CD14-positive monocyte (primary cell): ENCODE measurements around the gene DCTN1. TPM values are rescaled to one million over a fixed set of nuclear protein-coding genes. Genes with fewer than 3 reads are reported as not detected.

Source experiments
- DNase-seq, 3 donors: peaks; one replicate each; pipeline ENCODE4 v3.0.0-alpha.2; 2011 to 2022
- H2AFZ ChIP-seq: 2 replicates; pipeline ENCODE4 v1.6.0; 2012; ENCODE audit warnings: mild to moderate bottlenecking, low read depth, low read length, inconsistent platforms; ENCODE audit not compliant: insufficient read depth, poor library complexity, severe bottlenecking
- H3K27ac ChIP-seq, 2 donors: 1 replicate in 1 of 2; 2 replicates in 1 of 2; pipeline ENCODE4 v1.5.1; 2012 to 2013; ENCODE audit warnings: low read length in 2 of 2, control low read depth in 1 of 2, inconsistent platforms in 1 of 2, low read depth in 1 of 2, mild to moderate bottlenecking in 1 of 2
- H3K27me3 ChIP-seq, 2 donors: one replicate each; pipeline versions ENCODE4 v1.6.0 to v1.6.1; 2011 to 2013; ENCODE audit warnings: low read length in 2 of 2; ENCODE audit not compliant: control insufficient read depth in 2 of 2, insufficient read depth in 2 of 2
- H3K36me3 ChIP-seq, 2 donors: replicated peaks in 1 of 2; 1 replicate in 1 of 2; 2 replicates in 1 of 2; pipeline versions ENCODE4 v1.5.1 to v1.6.1; 2012 to 2013; ENCODE audit warnings: low read length in 2 of 2, control low read depth in 1 of 2, inconsistent platforms in 1 of 2, mild to moderate bottlenecking in 1 of 2; ENCODE audit not compliant: insufficient read depth in 2 of 2, control insufficient read depth in 1 of 2
- H3K4me1 ChIP-seq, 2 donors: 1 replicate in 1 of 2; 2 replicates in 1 of 2; pipeline versions ENCODE4 v1.5.1 to v1.6.1; 2012 to 2013; ENCODE audit warnings: low read length in 2 of 2, control low read depth in 1 of 2, inconsistent platforms in 1 of 2, mild to moderate bottlenecking in 1 of 2, moderate library complexity in 1 of 2; ENCODE audit not compliant: insufficient read depth in 2 of 2, control insufficient read depth in 1 of 2
- H3K4me2 ChIP-seq: replicated peaks from 2 replicates; pipeline ENCODE3; 2012; ENCODE audit warnings: low read length, moderate library complexity, mild to moderate bottlenecking; ENCODE audit not compliant: poor library complexity, severe bottlenecking; ENCODE audit errors: extremely low read depth
- H3K4me3 ChIP-seq, 3 experiments: fragments of 200-600 bp in 1 of 3; sonication (generic) in 1 of 3; replicated peaks in 1 of 3; 1 replicate in 2 of 3; 2 replicates in 1 of 3; pipeline ENCODE4 v1.5.1; 2011 to 2013; ENCODE audit warnings: low read length in 3 of 3, mild to moderate bottlenecking in 3 of 3, control low read depth in 2 of 3, low read depth in 2 of 3, inconsistent platforms in 1 of 3, moderate library complexity in 1 of 3
- H3K79me2 ChIP-seq: 2 replicates; pipeline ENCODE4 v1.6.0; 2012; ENCODE audit warnings: mild to moderate bottlenecking, control low read depth, inconsistent platforms, low read length, moderate library complexity; ENCODE audit not compliant: insufficient read depth
- H3K9ac ChIP-seq: 2 replicates; pipeline ENCODE4 v1.6.0; 2017; ENCODE audit warnings: low read length, mild to moderate bottlenecking; ENCODE audit not compliant: insufficient read depth, poor library complexity, severe bottlenecking
- H3K9me3 ChIP-seq, 2 donors: replicated peaks in 1 of 2; 1 replicate in 1 of 2; 2 replicates in 1 of 2; pipeline versions ENCODE4 v1.5.1 to v1.6.1; 2012 to 2013; ENCODE audit warnings: low read length in 2 of 2, control low read depth in 1 of 2; ENCODE audit not compliant: control insufficient read depth in 1 of 2, insufficient read depth in 1 of 2
- H4K20me1 ChIP-seq: 2 replicates; pipeline ENCODE4 v1.6.0; 2012; ENCODE audit warnings: mild to moderate bottlenecking, low read length, control low read depth, moderate library complexity; ENCODE audit not compliant: insufficient read depth
- H3K27ac Mint-ChIP-seq, 7 donors: one replicate each; pipeline ENCODE4 v1.8.0; 2020; ENCODE audit warnings: mild to moderate bottlenecking in 7 of 7, mixed read lengths in 7 of 7, moderate library complexity in 6 of 7, inconsistent platforms in 2 of 7
- H3K27me3 Mint-ChIP-seq, 3 donors: one replicate each; pipeline ENCODE4 v1.8.0; 2021 to 2022; ENCODE audit warnings: low read depth in 3 of 3, mild to moderate bottlenecking in 3 of 3, mixed read lengths in 3 of 3, moderate library complexity in 3 of 3, inconsistent platforms in 1 of 3
- H3K36me3 Mint-ChIP-seq, 2 donors: one replicate each; pipeline ENCODE4 v1.8.0; 2020; ENCODE audit warnings: mixed read lengths in 2 of 2, inconsistent platforms in 1 of 2, mild to moderate bottlenecking in 1 of 2
- H3K4me1 Mint-ChIP-seq: one replicate; pipeline ENCODE4 v1.8.0; 2020; ENCODE audit warnings: mild to moderate bottlenecking, mixed read lengths
- H3K4me3 Mint-ChIP-seq, 2 donors: one replicate each; pipeline ENCODE4 v1.8.0; 2020; ENCODE audit warnings: mild to moderate bottlenecking in 2 of 2, mixed read lengths in 2 of 2, moderate library complexity in 1 of 2
- H3K9me3 Mint-ChIP-seq, 7 donors: one replicate each; pipeline ENCODE4 v1.8.0; 2020 to 2022; ENCODE audit warnings: mixed read lengths in 7 of 7, mild to moderate bottlenecking in 6 of 7, moderate library complexity in 6 of 7, inconsistent platforms in 2 of 7
- CTCF ChIP-seq: fragments of 200-600 bp; IDR thresholded peaks from one replicate; pipeline ENCODE4 v1.8.0; 2022; ENCODE audit warnings: antibody characterized with exemption, mild to moderate bottlenecking
- WGBS: methylation state at CpG from one replicate; pipeline ENCODE4 v1.1.5; 2013; ENCODE audit warnings: missing lambda C conversion rate; ENCODE audit not compliant: insufficient coverage; 5-methylcytosine and 5-hydroxymethylcytosine counted together
- intact Hi-C, 2 donors: fragments of 100-400 bp; cut with micrococcal nuclease; formaldehyde crosslinking; loops; one replicate each; pipeline versions ENCODE4 v1.15.0 to v1.15.1; 2023
- polyA plus RNA-seq, 3 donors: library from polyadenylated mRNA; depleted of rRNA in 1 of 3; unstranded in 2 of 3; stranded (reverse) in 1 of 3; fragments of 300-500 nt in 2 of 3; fragments of >200 nt in 1 of 3; fragmentation: Illumina TruSeq in 2 of 3; gene quantifications; 1 replicate in 2 of 3; 2 replicates in 1 of 3; pipeline ENCODE4 v1.2.3, GENCODE V29; 2012 to 2021

The DCTN1 gene
- polyA plus RNA-seq, 3 donors, result 27.7 to 45.5 (median 45.5) TPM

GRCh38 chr2:74373985-74374384, 6.1 kb downstream of the DCTN1 start:
- Mint-ChIP-seq H3K27me3 (no peaks in the 10 kb centered on the region), H3K9me3 (no peaks in the 10 kb centered on the region), H3K4me3 (no peak overlapping the region), H3K36me3 (peaks cover 70 to 76% of the 10 kb centered on the region in 2 donors), H3K27ac (peak overlapping the region in 1 of 7 donors; percentile 62), H3K4me1 (peaks cover 4% of the 10 kb centered on the region)
- TF ChIP-seq CTCF, result no peak
- intact Hi-C loops, result no loop called here
- no peak for DNase-seq
- Histone ChIP-seq H4K20me1 (peaks cover 19% of the 10 kb centered on the region), H3K27me3 (no peaks in the 10 kb centered on the region), H3K27ac (no peak overlapping the region), H3K4me3 (no peak overlapping the region), H3K79me2 (peaks cover under 1% of the 10 kb centered on the region), H3K9ac (no peak overlapping the region), H3K9me3 (no peaks in the 10 kb centered on the region), H2AFZ (no peak overlapping the region), H3K4me2 (no peak overlapping the region), H3K36me3 (peaks cover 52 to 91% of the 10 kb centered on the region in 2 donors), H3K4me1 (no peaks in the 10 kb centered on the region)
- 97% methylated on average over 6 of the region's 8 CpGs for WGBS

- no peaks in the 10 kb centered on the region for H3K4me1 Mint-ChIP-seq
- H3K27ac ChIP-seq, result no peak overlapping the region
- H3K27me3 Mint-ChIP-seq, result no peaks in the 10 kb centered on the region
- no peaks in the 10 kb centered on the region for H3K9me3 ChIP-seq
- no peak for TF ChIP-seq CTCF
- H3K36me3 ChIP-seq, result peaks cover 59 to 94% of the 10 kb centered on the region in 2 donors
- no peaks in the 10 kb centered on the region for H3K4me1 ChIP-seq
- no peaks in the 10 kb centered on the region for H3K79me2 ChIP-seq
- no peak overlapping the region for H3K4me2 ChIP-seq
- H3K27ac Mint-ChIP-seq, result peak overlapping the region in 1 of 7 donors; percentile 19
- intact Hi-C loops, result no loop called here
- no peak overlapping the region for H3K4me3 ChIP-seq
- no peak overlapping the region for H3K9ac ChIP-seq
- H2AFZ ChIP-seq, result no peak overlapping the region
- H4K20me1 ChIP-seq, result peaks cover 11% of the 10 kb centered on the region
- no peaks in the 10 kb centered on the region for H3K27me3 ChIP-seq
- H3K9me3 Mint-ChIP-seq, result no peaks in the 10 kb centered on the region
- DNase-seq, result no peak
- 94% methylated on average over 4 of the region's 5 CpGs for WGBS
- H3K4me3 Mint-ChIP-seq, result no peak overlapping the region
- peaks cover 78 to 80% of the 10 kb centered on the region in 2 donors for H3K36me3 Mint-ChIP-seq
These were observed 6.9 kb downstream of the DCTN1 start for GRCh38 chr2:74373221-74373676.
